Endometrium (tissue), 2 donors: ENCODE results near the gene OR4A47.
"Not testable (repeated sequence)": the region's sequence is repeated elsewhere in the genome, so short reads cannot be mapped to it uniquely, and the experiment has no call there.

Experiments
- FAIRE-seq: peaks from 2 replicates; lab custom pipeline; 2012; peaks lifted over from hg19 to GRCh38; lab: Jason Lieb, UNC
- donor health status: control.
- donor health status: control.

Gene OR4A47

GRCh38 chr11:48488493-48488892 lies at the start of gene OR4A47:
OR4A47 (plus strand) TSS chr11:48488793; CDS start chr11:48488793, 0 bp downstream.
- FAIRE-seq = not testable (repeated sequence)

- not testable (repeated sequence) for FAIRE-seq
These were observed 32.7 kb upstream of the OR4A47 start for GRCh38 chr11:48455909-48456308.

- FAIRE-seq = not testable (repeated sequence)
These were observed 14.6 kb upstream of the OR4A47 start for GRCh38 chr11:48473966-48474365.

- not testable (repeated sequence) for FAIRE-seq
These were observed 13.9 kb upstream of the OR4A47 start for GRCh38 chr11:48474703-48475102.

GRCh38 chr11:48506169-48506568 lies 17.6 kb downstream of the OR4A47 start:
- not testable (repeated sequence) for FAIRE-seq

GRCh38 chr11:48538991-48539390 lies 50.4 kb downstream of the OR4A47 start:
- FAIRE-seq = no peak
